ENCODE results near the gene EXO1. TPM values are rescaled to one million over a fixed set of nuclear protein-coding genes. Genes with fewer than 3 reads are reported as not detected.

EXO1 gene
- total and polyA plus RNA-seq, 9 of the 15 experiments (the other 6 are each of a cell fraction or from before 2014, with no cell fraction given), result 36.0 to 125 (median 83.9) TPM

DNA sequence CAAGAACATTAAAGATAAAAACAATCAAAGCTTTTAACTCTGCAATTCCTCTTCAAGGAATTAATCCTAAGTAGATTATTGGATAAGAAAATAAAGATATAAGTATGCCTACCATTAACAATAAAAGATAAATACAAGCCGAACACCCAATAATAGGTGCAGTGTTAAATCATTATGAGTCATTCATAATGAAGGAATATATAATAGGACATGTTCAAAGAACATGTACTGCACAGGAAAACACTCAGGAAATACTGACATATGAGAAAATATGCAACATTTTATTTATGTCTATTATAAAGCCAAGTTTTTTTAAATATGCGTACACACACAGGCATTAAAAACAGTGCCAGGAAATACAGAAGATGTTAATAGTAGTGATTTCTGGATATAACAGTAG lies 11.1 kb upstream of the EXO1 start:
- H3K36me3 ChIP-seq (ENCODE audit: control insufficient read depth, insufficient read depth, low read length), result no peaks in the 10 kb centered on the region
- ChIA-PET CTCF (ENCODE audit: low intra/inter-chr PET ratio) (no interaction called here), POLR2A (no interaction called here)
- no peak overlapping the region for H2AFZ ChIP-seq (ENCODE audit: low read depth, low read length)
- no peak for ATAC-seq
- no peak for FAIRE-seq
- no peak for DNase-seq (ENCODE audit: extremely low read depth in 1 of 4, low spot score in 3 of 4)
- no peaks in the 10 kb centered on the region for H3K27me3 ChIP-seq (ENCODE audit: control insufficient read depth in 2 of 2, insufficient read depth in 2 of 2, low read length in 2 of 2)
- H4K20me1 ChIP-seq (replicated peaks; ENCODE audit: control insufficient read depth, insufficient read depth, low read length), result no peaks in the 10 kb centered on the region
- WGBS (ENCODE audit: insufficient coverage, low coverage, missing lambda C conversion rate), result 74% methylated on average over 2 of the region's 2 CpGs
- no peaks in the 10 kb centered on the region for H3K9me1 ChIP-seq (ENCODE audit: control insufficient read depth, insufficient read depth, low read length)
- peaks cover 4 to 19% of the 10 kb centered on the region in 2 experiments; a peak in 3 of 5 replicates for H3K4me1 ChIP-seq (replicated peaks in 1 of 2; ENCODE audit: control insufficient read depth in 2 of 2, insufficient read depth in 2 of 2, low read length in 2 of 2)
- no peak overlapping the region for H3K27ac ChIP-seq (ENCODE audit: extremely low read depth, low read depth, low read length)
- H3K79me2 ChIP-seq (ENCODE audit: control insufficient read depth, insufficient read depth, low read length), result no peaks in the 10 kb centered on the region
- intact Hi-C loops (cut with micrococcal nuclease) (loop anchor here (10.0 kb wide), 1 partner anchor 952 kb away; no protein-coding TSS in a partner anchor), in situ Hi-C loops (cut with MboI) (loop anchor here (10.0 kb wide), 1 partner anchor 312 kb away; no protein-coding TSS in a partner anchor)
- no peak for TF ChIP-seq PHTF2 (CRISPR knock-in tag; IDR thresholded peaks at IDR 0.05)
- TF ChIP-seq, protein P1, sequence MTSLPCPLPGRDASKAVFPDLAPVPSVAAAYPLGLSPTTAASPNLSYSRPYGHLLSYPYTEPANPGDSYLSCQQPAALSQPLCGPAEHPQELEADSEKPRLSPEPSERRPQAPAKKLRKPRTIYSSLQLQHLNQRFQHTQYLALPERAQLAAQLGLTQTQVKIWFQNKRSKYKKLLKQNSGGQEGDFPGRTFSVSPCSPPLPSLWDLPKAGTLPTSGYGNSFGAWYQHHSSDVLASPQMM (CRISPR knock-in tag; IDR thresholded peaks at IDR 0.05), result no peak
- no peak for TF ChIP-seq ZNF174 (CRISPR knock-in tag; IDR thresholded peaks at IDR 0.05)
- no peak for TF ChIP-seq ZNF668 (CRISPR knock-in tag; IDR thresholded peaks at IDR 0.05)
- TF ChIP-seq, protein P2, sequence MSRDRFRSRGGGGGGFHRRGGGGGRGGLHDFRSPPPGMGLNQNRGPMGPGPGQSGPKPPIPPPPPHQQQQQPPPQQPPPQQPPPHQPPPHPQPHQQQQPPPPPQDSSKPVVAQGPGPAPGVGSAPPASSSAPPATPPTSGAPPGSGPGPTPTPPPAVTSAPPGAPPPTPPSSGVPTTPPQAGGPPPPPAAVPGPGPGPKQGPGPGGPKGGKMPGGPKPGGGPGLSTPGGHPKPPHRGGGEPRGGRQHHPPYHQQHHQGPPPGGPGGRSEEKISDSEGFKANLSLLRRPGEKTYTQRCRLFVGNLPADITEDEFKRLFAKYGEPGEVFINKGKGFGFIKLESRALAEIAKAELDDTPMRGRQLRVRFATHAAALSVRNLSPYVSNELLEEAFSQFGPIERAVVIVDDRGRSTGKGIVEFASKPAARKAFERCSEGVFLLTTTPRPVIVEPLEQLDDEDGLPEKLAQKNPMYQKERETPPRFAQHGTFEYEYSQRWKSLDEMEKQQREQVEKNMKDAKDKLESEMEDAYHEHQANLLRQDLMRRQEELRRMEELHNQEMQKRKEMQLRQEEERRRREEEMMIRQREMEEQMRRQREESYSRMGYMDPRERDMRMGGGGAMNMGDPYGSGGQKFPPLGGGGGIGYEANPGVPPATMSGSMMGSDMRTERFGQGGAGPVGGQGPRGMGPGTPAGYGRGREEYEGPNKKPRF (IDR thresholded peaks at IDR 0.05; ENCODE audit: low read depth, low read length), result no peak
- TF ChIP-seq HSF4 (CRISPR knock-in tag; IDR thresholded peaks at IDR 0.05; ENCODE audit: borderline replicate concordance), result no peak
- no peak for TF ChIP-seq SRSF7 (optimal IDR thresholded peaks at IDR 0.05; ENCODE audit: low read depth, low read length)
- TF ChIP-seq PCBP2 (IDR thresholded peaks at IDR 0.05; ENCODE audit: low read depth, low read length, poor library complexity, severe bottlenecking), result no peak
- no peak for TF ChIP-seq ZNF785 (CRISPR knock-in tag; IDR thresholded peaks at IDR 0.05)
- H3K4me3 ChIP-seq, result no peak overlapping the region
- H3K9me3 ChIP-seq (replicated peaks; ENCODE audit: control insufficient read depth, insufficient read depth, low read depth, low read length), result no peaks in the 10 kb centered on the region
- no peak overlapping the region for H3K9ac ChIP-seq (ENCODE audit: insufficient read depth in 1 of 2, low read depth in 2 of 2, low read length in 2 of 2)
- H3K4me2 ChIP-seq (ENCODE audit: insufficient read depth, low read length), result no peak overlapping the region
- BruUV-seq (replicated peaks), result no TSS peak
